ENCODE measurements around the gene ASS1.

The ASS1 gene

DNA sequence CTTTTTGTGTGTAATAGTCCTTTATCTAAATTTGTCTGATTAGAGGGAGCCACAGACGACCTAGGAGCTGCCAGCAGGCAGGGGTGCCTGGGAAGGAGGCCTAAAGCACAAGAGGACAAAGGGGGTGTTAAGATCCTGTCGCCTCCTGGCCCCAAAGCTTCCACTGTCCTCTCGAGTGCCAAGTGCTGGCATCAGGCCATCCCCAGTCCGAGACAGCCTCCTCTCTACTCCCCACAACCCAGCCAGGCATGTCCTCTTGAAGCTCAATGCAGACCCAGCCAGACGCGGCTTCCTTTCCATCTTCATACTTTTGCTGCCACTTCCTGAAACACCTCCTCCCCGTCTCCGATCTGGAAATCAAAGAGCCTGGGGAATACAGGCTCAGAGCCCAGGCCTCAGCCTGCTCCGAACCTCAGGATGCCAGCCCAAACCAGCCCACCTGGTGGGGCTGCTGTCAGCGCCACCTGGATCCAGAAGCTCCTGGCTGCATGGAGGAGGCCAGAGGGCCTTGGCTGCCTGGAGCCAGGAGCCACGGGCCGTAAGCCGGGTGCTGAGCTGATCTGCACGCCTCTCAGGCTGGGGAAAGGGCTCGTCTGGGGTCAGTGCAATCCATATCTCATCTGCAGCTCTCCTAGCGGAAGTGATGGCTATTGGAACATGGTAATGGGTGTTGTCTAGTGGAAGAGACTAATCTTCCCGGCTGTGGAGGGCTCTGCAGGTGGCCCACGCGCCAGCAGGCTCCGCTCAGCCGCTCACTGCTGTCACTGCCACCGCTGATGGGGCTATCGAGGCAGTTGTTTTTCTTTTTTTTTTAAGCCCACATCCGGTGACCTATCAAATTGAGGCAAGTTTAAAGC is 74.4 kb downstream of the ASS1 start:
- Histone ChIP-seq H3K4me3 (ENCODE audit: low read depth in 1 of 2, low read length in 2 of 2) (no peak overlapping the region), H3K9ac (ENCODE audit: low read length) (no peak overlapping the region)

DNA sequence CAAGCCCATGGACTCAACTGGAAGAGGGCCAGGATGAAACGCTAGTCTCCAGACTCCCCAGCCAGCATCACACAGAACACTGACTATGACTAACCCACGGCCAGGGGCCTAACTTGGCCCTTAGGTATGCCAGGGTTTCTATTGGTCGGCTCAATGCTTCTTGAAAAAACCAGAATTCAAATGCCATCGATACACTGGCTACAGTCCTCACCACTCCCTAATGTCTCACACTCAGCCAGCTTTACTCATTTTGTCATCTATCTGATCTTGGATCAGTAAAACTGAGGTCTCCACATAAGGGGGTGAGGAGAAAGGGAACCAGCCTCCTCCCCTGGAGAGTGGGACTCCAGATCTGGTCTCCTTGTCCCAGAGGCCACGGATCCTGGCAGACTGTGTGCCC is 75.2 kb downstream of the ASS1 start:
- no peak overlapping the region for H3K9ac ChIP-seq (ENCODE audit: low read length)
- no peak overlapping the region for H3K4me3 ChIP-seq (ENCODE audit: low read depth in 1 of 2, low read length in 2 of 2)
- H3K36me3 ChIP-seq (ENCODE audit: insufficient read depth, low read length) = no peaks in the 10 kb centered on the region
- no peak overlapping the region for H3K27ac ChIP-seq (ENCODE audit: low read depth, low read length)
- no peaks in the 10 kb centered on the region for H3K4me1 ChIP-seq (ENCODE audit: insufficient read depth, low read length)
- no peaks in the 10 kb centered on the region for H3K9me3 ChIP-seq (ENCODE audit: low read length)
- H3K27me3 ChIP-seq (ENCODE audit: control insufficient read depth in 1 of 2, insufficient read depth in 2 of 2, low read length in 2 of 2) = peaks cover 0 to 6% of the 10 kb centered on the region in 2 donors

More for the DNA sequence above, 74.4 kb downstream of the ASS1 start:
- Histone ChIP-seq H3K36me3 (ENCODE audit: insufficient read depth, low read length) (no peaks in the 10 kb centered on the region), H3K27me3 (ENCODE audit: control insufficient read depth in 1 of 2, insufficient read depth in 2 of 2, low read length in 2 of 2) (peaks cover 0 to 6% of the 10 kb centered on the region in 2 donors), H3K4me1 (ENCODE audit: insufficient read depth, low read length) (no peaks in the 10 kb centered on the region), H3K27ac (ENCODE audit: low read depth, low read length) (no peak overlapping the region), H3K9me3 (ENCODE audit: low read length) (no peaks in the 10 kb centered on the region)

DNA sequence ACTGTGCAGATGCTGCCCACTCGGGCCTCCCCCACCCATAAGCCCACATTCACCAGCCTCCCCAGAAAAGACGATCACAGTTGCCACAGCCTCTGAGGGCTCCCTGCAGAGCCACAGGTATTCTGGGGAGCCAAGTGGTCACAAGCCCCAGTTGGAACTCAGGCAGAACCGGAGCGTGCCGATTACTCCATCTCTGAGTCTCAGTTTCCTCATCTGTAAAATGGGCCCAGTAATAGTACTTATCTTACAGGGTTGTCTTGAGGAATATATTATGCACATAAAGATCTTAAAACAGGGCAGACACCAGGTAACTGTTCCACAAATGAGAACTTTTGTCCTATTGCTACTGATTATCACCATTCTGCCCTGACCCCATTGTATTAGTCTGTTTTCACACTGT is 77.0 kb downstream of the ASS1 start:
- no peak overlapping the region for H3K27ac ChIP-seq (ENCODE audit: low read depth, low read length)
- no peaks in the 10 kb centered on the region for H3K36me3 ChIP-seq (ENCODE audit: insufficient read depth, low read length)
- no peak overlapping the region for H3K9ac ChIP-seq (ENCODE audit: low read length)
- H3K4me1 ChIP-seq (ENCODE audit: insufficient read depth, low read length) = no peaks in the 10 kb centered on the region
- peaks cover 0 to 6% of the 10 kb centered on the region in 2 donors for H3K27me3 ChIP-seq (ENCODE audit: control insufficient read depth in 1 of 2, insufficient read depth in 2 of 2, low read length in 2 of 2)
- H3K4me3 ChIP-seq (ENCODE audit: low read depth in 1 of 2, low read length in 2 of 2) = no peak overlapping the region
- no peaks in the 10 kb centered on the region for H3K9me3 ChIP-seq (ENCODE audit: low read length)

DNA sequence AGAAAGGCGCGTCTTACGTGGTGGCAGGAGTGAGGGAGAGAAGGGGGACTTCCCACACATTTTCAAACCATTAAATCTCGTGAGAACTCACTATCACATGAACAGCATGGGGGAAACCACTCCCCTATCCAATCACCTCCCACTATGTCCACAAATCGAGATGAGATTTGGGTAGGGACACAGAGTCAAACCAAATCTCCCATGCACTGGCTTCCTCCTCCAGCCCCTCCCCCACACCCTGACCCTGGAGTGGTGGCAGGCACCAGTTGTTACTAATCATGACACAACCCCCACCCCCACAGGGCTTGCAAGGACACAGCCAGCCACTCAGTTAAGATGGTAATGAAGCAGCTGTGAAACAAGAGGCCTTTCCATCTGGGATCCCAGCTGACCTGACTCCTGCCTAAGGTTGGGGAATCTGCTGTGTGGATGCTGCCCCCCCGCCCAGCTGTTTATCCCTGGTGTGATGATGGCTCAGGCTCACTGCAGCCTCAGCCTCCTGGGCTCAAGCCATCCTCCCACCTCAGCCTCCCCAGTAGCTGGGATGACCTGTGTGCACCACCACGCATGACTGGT is 77.6 kb downstream of the ASS1 start:
- Histone ChIP-seq H3K27me3 (ENCODE audit: control insufficient read depth in 1 of 2, insufficient read depth in 2 of 2, low read length in 2 of 2) (peaks cover 0 to 6% of the 10 kb centered on the region in 2 donors), H3K27ac (ENCODE audit: low read depth, low read length) (no peak overlapping the region), H3K36me3 (ENCODE audit: insufficient read depth, low read length) (no peaks in the 10 kb centered on the region), H3K4me1 (ENCODE audit: insufficient read depth, low read length) (no peaks in the 10 kb centered on the region), H3K9me3 (ENCODE audit: low read length) (no peaks in the 10 kb centered on the region), H3K4me3 (ENCODE audit: low read depth in 1 of 2, low read length in 2 of 2) (no peak overlapping the region), H3K9ac (ENCODE audit: low read length) (no peak overlapping the region)

DNA sequence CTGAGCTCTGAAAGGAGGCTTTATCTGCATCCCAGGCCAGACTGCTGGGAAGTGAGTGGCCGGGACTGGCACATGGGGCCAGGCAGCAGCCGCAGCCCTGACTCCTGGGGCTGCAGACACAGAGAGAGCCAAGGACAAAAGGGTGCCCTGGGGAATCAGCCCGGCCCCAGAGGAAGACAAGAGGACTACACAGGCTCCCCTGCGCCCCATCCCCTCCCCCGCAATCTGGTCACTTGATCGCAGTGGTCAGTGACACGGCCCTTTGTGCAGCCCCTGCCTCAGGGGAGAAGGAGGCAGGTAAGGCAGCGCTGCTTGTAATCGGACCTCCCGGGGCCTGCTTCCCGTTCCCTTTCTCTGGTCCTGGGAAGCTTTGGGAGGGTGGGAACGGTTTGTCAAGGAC is 79.2 kb downstream of the ASS1 start:
- Histone ChIP-seq H3K9me3 (ENCODE audit: low read length) (no peaks in the 10 kb centered on the region), H3K36me3 (ENCODE audit: insufficient read depth, low read length) (no peaks in the 10 kb centered on the region), H3K9ac (ENCODE audit: low read length) (no peak overlapping the region), H3K4me3 (ENCODE audit: low read depth in 1 of 2, low read length in 2 of 2) (no peak overlapping the region), H3K27ac (ENCODE audit: low read depth, low read length) (no peak overlapping the region), H3K4me1 (ENCODE audit: insufficient read depth, low read length) (no peaks in the 10 kb centered on the region), H3K27me3 (ENCODE audit: control insufficient read depth in 1 of 2, insufficient read depth in 2 of 2, low read length in 2 of 2) (peaks cover 0 to 6% of the 10 kb centered on the region in 2 donors)

DNA sequence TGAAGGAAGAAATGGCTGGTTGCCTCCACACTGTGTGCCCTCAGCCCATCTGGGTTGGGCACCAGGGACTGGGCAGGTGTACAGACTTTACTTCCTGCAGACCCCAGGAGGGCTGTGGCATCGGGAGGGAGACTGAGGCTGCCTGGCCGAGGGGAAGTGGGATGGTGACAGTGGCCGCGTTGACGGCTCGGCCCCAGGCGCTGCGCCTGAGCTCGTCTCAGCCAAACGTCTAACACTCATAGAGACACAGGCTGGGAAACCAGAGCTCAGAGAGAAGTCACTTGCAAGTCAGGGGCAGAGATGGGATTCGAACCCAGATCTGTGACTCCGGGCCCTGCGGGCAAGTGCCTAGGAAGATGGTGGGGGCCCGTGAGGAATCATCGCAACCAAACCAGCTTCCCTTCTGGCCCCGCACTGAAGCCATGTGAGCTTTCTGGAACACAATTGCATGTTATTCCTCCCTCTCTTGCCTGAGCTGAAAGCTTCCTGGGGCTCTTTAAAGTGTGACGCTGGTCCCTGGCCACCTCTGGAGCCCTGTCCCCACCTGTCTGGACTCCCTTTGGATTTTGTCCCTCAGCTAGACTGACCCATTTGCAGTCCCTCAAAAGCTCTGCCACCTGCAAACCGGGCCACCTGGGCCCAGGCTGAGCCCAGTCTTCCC is 81.6 kb downstream of the ASS1 start:
- Histone ChIP-seq H3K9ac (ENCODE audit: low read length) (no peak overlapping the region), H3K9me3 (ENCODE audit: low read length) (no peaks in the 10 kb centered on the region), H3K27ac (ENCODE audit: low read depth, low read length) (no peak overlapping the region), H3K36me3 (ENCODE audit: insufficient read depth, low read length) (no peaks in the 10 kb centered on the region), H3K27me3 (ENCODE audit: control insufficient read depth in 1 of 2, insufficient read depth in 2 of 2, low read length in 2 of 2) (peaks cover 0 to 6% of the 10 kb centered on the region in 2 donors), H3K4me1 (ENCODE audit: insufficient read depth, low read length) (no peaks in the 10 kb centered on the region), H3K4me3 (ENCODE audit: low read depth in 1 of 2, low read length in 2 of 2) (no peak overlapping the region)

DNA sequence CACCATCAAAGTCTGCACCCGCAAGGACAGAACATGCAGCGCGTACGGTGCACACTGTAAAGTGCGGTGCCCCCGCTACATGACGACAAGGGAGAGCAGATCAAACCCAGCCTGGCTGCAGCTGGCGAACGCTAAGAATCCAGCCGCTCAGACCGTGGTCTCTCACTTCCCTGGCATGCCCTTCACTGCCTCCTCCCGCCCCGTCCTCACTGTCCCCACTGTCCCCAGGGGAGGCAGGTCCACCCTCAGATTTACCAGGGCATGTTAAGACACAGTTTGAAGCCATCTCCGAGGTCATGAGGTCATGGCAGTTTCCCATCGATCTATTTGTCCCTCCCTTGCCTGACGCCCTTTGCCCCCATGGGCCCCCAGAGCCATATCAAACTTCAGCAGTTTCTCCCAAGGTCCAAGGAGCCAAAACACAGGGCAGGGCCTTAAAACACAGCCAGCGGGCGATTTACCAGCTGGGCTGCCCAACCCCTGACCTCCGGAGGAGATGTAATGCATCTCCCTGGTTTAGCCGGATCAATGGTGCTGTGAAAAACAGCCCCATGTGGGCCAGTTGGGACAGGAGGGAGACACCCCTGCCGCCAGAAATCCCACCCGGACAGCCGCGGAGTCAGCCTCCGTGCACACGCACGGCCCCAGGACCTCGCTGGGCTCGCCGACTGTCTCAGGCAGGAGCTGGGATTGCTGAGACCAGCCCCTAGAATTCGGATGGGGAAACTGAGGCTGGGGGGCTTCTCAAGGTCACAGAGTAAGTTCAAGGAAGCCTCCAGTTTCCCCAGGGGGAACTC is 82.3 kb downstream of the ASS1 start:
- Histone ChIP-seq H3K4me1 (ENCODE audit: insufficient read depth, low read length) (no peaks in the 10 kb centered on the region), H3K27ac (ENCODE audit: low read depth, low read length) (no peak overlapping the region), H3K9me3 (ENCODE audit: low read length) (no peaks in the 10 kb centered on the region), H3K27me3 (ENCODE audit: control insufficient read depth in 1 of 2, insufficient read depth in 2 of 2, low read length in 2 of 2) (peaks cover 0 to 6% of the 10 kb centered on the region in 2 donors), H3K9ac (ENCODE audit: low read length) (no peak overlapping the region), H3K36me3 (ENCODE audit: insufficient read depth, low read length) (no peaks in the 10 kb centered on the region), H3K4me3 (ENCODE audit: low read depth in 1 of 2, low read length in 2 of 2) (no peak overlapping the region)

DNA sequence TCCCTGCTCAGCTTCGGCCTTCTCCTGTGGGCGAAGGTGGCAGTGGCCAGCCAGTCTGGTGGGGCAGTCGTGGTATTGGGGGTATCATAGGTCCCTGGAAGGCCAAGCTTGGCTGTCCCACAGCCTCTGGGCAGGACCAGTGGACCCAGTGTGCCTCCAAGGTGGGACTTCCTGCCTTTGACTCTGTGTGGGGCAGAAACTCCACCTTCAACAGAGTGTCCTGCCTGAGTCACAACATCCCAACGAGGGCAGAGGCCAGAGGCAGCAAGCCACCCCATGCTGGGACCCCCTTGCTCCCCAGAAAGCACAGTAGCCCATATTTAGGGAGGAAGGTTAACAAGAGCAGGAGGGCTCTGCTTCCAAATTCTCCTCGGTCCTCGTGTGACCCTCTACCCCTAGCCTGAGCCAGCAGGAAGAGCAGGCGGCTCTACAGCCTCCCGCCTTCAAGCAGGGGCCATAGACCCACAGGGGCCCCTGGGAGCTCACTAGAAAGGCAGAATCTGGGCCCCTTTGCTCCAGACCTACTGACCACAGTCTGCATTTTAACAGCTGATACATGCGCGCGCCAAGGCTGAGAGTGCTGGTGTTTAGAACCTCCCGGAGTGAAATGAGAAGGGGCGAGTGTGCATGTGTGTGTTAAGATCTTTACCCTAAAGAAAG is 83.0 kb downstream of the ASS1 start:
- Histone ChIP-seq H3K9me3 (ENCODE audit: low read length) (no peaks in the 10 kb centered on the region), H3K4me1 (ENCODE audit: insufficient read depth, low read length) (no peaks in the 10 kb centered on the region), H3K9ac (ENCODE audit: low read length) (no peak overlapping the region), H3K36me3 (ENCODE audit: insufficient read depth, low read length) (no peaks in the 10 kb centered on the region), H3K27me3 (ENCODE audit: control insufficient read depth in 1 of 2, insufficient read depth in 2 of 2, low read length in 2 of 2) (peaks cover 0 to 6% of the 10 kb centered on the region in 2 donors), H3K27ac (ENCODE audit: low read depth, low read length) (no peak overlapping the region), H3K4me3 (ENCODE audit: low read depth in 1 of 2, low read length in 2 of 2) (no peak overlapping the region)

DNA sequence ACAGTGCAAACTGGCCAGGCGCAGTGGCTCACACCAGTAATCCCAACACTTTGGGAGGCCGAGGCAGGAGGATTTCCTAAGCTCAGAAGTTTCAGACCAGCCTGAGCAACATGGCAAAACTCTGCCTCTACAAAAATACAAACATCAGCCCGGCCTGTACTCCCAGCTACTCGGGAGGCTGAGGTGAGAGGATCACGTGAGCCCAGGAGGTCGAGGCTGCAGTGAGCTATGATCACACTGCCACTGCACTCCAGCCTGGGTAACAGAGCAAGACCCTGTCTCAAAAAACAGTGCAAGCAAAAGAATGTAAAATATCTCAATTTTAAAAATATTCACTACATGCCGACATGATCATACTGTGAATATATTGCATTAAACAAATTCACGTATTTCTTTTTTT is 83.9 kb downstream of the ASS1 start:
- Histone ChIP-seq H3K4me3 (ENCODE audit: low read depth in 1 of 2, low read length in 2 of 2) (no peak overlapping the region), H3K27ac (ENCODE audit: low read depth, low read length) (no peak overlapping the region), H3K9ac (ENCODE audit: low read length) (no peak overlapping the region), H3K27me3 (ENCODE audit: control insufficient read depth in 1 of 2, insufficient read depth in 2 of 2, low read length in 2 of 2) (peaks cover 0 to 5% of the 10 kb centered on the region in 2 donors), H3K9me3 (ENCODE audit: low read length) (no peaks in the 10 kb centered on the region), H3K4me1 (ENCODE audit: insufficient read depth, low read length) (no peaks in the 10 kb centered on the region), H3K36me3 (ENCODE audit: insufficient read depth, low read length) (no peaks in the 10 kb centered on the region)

DNA sequence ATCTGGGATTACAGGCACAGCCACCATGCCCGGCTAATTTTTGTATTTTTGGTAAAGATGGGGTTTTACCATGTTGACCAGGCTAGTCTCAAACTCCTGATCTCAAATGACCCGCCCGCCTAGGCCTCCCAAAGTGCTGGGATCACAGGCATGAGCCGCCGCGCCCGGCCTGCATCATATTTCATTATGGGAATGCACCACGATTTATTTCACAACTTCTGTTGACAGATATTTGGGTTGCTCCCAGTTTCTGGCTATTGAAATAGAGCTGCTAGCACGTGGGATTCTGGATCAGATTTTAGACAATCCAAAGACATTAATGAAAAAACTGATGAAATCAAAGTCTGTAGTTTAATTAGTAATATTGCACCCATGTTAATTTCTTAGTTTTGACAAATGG is 86.2 kb downstream of the ASS1 start:
- no peaks in the 10 kb centered on the region for H3K9me3 ChIP-seq (ENCODE audit: low read length)
- H3K9ac ChIP-seq (ENCODE audit: low read length) = no peak overlapping the region
- no peak overlapping the region for H3K27ac ChIP-seq (ENCODE audit: low read depth, low read length)
- peaks cover 4% of the 10 kb centered on the region for H3K4me1 ChIP-seq (ENCODE audit: insufficient read depth, low read length)
- H3K27me3 ChIP-seq (ENCODE audit: control insufficient read depth in 1 of 2, insufficient read depth in 2 of 2, low read length in 2 of 2) = peaks cover 0 to 11% of the 10 kb centered on the region in 2 donors
- H3K36me3 ChIP-seq (ENCODE audit: insufficient read depth, low read length) = no peaks in the 10 kb centered on the region
- no peak overlapping the region for H3K4me3 ChIP-seq (ENCODE audit: low read depth in 1 of 2, low read length in 2 of 2)

DNA sequence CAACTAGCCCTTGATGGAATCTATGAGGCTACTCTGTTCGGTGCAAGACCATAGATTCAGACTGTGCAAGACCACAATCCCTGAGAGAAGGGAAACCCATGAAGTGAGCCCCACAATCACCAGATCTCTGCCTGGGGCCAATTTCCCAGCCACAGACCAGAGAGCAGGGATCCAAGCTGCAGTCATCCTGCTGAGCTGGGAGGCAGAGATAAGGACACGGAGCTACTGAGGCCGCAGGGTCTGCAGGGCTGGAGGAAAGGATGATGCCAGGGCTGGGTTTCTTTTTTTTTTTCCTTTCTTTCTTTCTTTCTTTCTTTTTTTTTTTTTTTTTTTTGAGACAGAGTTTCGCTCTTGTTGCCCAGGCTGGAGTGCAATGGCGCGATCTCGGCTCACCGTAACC is 86.9 kb downstream of the ASS1 start:
- H3K36me3 ChIP-seq (ENCODE audit: insufficient read depth, low read length) = no peaks in the 10 kb centered on the region
- H3K9me3 ChIP-seq (ENCODE audit: low read length) = no peaks in the 10 kb centered on the region
- H3K27me3 ChIP-seq (ENCODE audit: control insufficient read depth in 1 of 2, insufficient read depth in 2 of 2, low read length in 2 of 2) = peaks cover 3 to 18% of the 10 kb centered on the region in 2 donors
- H3K4me1 ChIP-seq (ENCODE audit: insufficient read depth, low read length) = peaks cover 6% of the 10 kb centered on the region
- no peak overlapping the region for H3K27ac ChIP-seq (ENCODE audit: low read depth, low read length)
- H3K4me3 ChIP-seq (ENCODE audit: low read depth in 1 of 2, low read length in 2 of 2) = no peak overlapping the region
- no peak overlapping the region for H3K9ac ChIP-seq (ENCODE audit: low read length)

Data from muscle layer of colon (tissue), 2 donors.